ENCODE results near the gene REEP3.
"Not testable (repeated sequence)": the region's sequence is repeated elsewhere in the genome, so short reads cannot be mapped to it uniquely, and the experiment has no call there.

The REEP3 gene

GRCh38 chr10:63553031-63553430 lies 31.8 kb downstream of the REEP3 start:
- DNase-seq, result no peak

DNA sequence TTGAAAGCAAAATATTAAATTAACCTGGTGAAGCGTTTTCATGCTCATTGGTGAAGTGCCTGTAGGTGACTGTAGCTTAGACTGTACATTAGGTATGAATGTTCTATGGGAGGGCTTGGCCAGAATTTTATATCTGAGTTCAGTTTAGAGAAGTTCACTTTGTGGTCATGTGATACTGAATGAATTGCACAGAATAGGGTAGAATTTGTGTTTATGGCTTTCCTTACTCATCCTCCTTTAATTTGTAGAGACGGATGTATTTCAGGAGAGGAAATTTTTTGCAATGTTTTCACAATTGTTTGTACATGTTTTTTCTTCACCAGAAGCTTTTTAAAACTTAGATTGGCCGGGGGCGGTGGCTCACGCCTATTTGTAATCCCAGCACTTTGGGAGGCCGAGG lies 32.3 kb downstream of the REEP3 start:
- peak in 1 of 2 donors; percentile 41 for DNase-seq

DNA sequence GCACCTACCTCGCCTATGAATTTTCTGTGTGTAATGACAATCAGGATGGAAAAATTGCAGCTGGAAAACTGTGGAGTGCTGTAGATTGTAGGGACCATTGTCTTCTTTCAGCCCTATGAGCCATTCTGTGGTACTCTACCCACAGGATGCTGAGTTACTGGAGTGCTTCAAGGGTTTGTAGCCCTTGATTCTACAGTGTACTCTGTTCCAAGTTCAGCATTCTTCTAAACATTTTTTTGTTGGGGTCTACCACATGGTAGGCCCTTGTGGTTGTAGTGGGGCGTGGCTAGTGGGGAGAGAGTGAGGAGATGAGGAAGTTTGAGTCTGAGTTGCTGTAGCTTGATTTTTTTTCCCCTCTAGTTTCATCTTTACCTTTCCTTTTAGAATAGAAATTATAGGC lies 33.5 kb downstream of the REEP3 start:
- DNase-seq, result peak in 1 of 2 donors; percentile 8

DNA sequence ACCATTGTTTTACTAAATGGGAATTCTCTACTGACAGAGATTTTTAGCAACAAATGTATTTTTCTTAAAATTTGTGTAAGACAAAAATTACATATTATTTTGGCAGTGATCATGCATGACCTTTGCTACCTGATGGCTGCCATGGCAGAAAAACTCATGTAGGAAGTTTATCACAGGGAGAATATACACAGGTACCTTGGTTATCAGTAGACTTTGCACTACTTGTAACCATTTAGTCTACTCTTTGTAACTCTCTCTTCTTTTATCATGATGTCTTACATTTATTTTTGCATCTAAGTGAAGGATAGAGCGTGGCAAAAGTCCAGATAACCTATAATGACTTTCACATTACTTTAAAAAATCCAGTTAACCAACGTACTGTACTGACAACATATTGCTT lies 34.1 kb downstream of the REEP3 start:
- DNase-seq, result no peak

DNA sequence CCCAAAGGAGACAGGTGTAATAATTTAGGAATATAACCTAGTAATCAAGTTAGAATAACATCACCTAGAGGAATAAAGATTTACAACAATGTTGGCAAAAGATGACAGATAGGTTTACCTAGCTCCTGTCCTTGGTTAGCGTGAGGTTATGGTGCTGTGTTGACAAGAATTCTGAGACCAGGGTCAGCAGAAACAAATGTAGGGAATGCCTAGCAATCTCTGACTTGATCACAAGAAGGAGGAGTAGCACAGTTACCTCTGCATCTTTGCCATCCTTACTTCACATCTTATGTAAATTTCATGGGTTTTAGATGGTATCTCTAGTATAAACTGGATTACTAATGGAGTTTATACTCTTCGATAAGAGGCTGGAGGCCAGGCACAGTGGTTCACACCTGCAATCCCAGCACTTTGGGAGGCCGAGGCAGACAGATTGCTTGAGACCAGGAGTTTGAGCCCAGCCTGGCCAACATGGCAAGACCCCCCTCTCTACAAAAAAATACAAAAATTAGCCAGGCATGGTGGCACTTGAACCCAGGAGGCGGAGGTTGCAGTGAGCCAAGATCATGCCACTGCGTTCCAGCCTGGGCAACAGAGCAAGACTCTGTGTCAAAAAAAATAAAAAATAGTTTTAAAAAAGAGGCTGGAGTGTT lies 37.1 kb downstream of the REEP3 start:
- DNase-seq, result no peak

DNA sequence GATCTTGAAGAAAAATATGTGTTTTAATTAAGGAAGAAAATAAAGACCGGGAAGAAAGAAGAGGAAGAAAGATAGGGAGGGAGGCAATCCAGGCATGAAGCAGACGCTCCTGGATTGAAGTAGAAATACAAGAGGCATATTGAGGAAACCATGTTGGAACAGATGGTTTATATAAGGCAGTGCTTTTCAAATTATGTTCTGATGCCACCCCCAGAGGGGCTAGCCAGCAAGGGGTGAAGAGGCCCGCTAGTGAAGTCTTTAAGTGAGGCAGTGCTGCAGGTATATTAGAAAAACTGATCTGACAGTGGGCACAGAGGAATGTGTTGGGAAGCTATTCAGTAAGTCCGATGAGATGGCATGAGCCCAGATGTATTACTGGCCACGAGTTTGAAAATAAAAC lies 40.1 kb downstream of the REEP3 start:
- DNase-seq, result no peak

- no peak for DNase-seq
Measured at GRCh38 chr10:63562391-63562790, 41.2 kb downstream of the REEP3 start.

DNA sequence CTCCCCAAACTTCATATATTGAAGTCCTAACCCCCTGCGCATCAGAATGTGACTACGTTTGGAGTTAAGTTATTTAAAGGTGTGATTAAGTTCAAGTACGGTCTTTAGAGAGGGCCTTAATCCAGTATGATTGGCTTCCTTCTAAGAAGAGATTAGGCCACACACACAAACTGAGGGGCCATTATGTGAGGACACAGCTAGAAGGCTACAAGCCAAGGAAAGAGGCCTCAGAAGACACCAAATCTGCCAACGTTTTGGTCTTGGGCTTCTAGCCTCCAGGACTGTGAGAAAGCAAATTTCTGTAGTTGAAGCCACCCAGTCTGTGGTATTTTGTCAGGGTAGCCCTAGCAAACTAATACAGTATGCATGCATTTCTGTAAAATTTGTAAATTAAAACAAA lies 41.7 kb downstream of the REEP3 start:
- DNase-seq, result no peak

- no peak for DNase-seq
Measured at GRCh38 chr10:63563623-63564022, 42.4 kb downstream of the REEP3 start.

DNA sequence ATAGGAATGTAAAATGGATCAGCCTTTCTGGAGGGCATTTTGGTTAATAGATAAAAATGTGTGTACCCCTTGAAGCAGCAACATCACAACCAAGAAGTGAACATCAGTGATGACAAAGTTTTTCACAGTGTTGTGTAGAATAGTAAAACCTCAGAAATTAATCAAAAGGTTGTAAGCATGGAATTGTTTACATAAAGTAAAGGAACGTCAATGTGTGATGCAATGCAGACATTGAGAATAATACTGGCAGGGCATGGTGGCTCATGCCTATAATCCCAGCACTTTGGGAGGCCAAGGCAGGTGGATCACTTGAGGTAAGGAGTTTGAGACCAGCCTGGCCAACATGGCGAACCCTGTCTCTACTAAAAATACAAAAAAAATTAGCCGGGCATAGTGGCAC lies 43.5 kb downstream of the REEP3 start:
- not testable (repeated sequence) for DNase-seq

GRCh38 chr10:63573068-63573697 lies 52.0 kb downstream of the REEP3 start:
- peak; percentile 24 to 70 for DNase-seq

- peak; percentile 25 to 71 for DNase-seq
Measured at GRCh38 chr10:63574011-63574410, 52.8 kb downstream of the REEP3 start.

DNA sequence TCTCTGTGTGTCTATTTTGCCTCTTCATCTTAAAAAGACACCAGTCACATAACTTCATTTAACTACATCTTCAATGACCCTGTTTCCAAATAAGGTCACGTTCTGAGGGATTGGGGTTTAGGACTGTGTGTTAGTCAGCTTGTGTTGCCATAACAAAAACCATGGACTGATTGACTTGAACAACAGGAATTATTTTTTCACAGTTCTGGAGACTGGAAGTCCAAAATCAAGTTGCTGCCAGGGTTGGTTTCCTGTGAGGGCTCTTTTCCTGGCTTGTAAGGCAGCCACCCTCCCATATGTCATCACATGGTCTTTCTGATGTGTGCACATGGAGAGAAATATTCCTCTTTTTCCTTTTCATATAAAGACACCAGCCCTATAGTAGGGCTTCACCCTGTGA lies 55.3 kb downstream of the REEP3 start:
- DNase-seq, result no peak

- DNase-seq, result no peak
Measured at GRCh38 chr10:63578501-63578900, 57.3 kb downstream of the REEP3 start.

DNA sequence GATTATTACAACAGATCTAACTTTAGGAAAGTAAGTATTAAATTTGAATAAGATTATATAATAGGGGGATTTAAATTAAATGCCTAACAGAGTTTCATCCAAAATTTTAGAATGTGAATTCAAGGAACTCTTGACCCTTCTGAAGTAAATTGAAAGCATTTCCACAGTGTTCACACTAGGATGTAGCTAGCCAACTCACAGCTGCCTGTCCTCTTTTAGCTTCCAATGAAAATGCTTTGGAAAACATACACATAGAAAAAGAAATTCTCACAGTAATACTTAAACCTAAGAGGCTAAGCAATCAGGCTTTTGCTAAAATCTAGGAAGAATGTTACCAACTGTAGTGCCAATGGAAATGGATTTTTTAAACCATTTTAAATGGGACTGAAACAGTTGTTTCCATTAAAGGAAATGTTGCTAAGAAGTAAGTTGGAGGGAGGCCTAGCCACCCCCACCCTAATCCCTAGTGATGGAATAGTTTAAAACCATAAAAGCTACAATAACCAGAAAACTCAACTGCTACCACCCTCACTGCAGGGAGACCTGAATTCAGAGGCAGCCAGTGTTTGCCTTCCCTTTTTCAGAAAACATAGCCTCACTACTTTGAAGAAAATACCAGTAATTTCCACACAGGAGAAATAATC lies 58.3 kb downstream of the REEP3 start:
- DNase-seq, result no peak

DNA sequence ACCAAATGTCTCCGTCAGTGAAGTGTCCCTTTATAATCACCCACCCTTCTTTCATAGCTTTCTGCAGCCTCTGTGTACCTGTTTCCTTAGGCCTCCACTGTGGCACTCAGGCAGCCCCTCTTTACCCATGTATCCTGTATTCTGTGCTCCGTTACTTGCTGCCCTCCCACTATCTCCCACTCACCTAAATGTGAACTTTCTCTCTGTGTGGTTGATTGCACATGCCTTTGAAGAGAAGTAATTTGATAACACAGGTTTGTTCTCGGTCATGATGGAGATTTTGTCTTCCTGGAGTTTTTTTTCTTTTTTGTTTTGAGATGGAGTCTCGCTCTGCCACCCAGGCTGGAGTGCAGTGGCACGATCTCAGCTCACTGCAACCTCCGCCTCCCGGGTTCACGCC lies 61.5 kb downstream of the REEP3 start:
- no peak for DNase-seq

DNA sequence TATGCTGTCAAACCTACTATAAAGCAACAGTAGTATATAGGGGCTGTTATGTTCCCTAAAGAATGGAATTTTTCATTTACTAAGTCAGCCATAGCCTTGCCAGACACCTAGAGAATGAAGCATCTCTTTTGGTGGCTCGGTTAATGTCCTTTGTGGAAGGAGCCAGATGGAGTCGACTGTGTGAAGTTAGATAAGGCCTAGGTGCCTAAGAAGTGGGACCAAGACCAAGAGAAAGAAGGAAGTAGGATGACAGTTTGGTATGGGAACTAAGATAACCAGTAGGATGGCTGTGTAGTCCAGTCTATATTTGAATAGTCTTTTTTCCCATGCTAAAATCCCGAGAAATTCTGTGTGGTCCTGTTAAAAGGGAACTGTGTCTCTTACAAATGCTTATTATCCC lies 62.2 kb downstream of the REEP3 start:
- DNase-seq, result no peak

- no peak for DNase-seq
Measured at GRCh38 chr10:63583909-63584724, 62.9 kb downstream of the REEP3 start.

- DNase-seq, result no peak
Measured at GRCh38 chr10:63584725-63585035, 63.5 kb downstream of the REEP3 start.

- DNase-seq, result no peak
Measured at GRCh38 chr10:63585041-63585440, 63.8 kb downstream of the REEP3 start.

DNA sequence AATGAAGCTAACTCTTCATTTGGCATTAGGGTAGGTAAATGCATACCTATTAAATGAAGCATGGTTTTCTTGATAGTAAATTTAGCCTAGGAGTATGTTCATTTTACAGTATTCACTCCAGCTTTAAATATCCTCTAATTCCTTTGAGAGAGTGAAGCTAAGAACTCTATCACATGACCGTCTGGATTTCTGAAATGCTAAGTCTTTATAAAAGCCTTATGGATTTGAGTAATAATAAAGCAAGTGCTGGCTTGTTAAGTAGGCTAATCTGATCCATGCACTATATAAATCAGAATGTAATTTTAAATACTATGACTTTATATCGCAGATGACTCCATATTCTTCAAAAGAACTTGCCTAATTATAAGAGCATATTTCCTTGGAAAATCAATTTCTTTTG lies 64.8 kb downstream of the REEP3 start:
- no peak for DNase-seq

- DNase-seq, result no peak
Measured at GRCh38 chr10:63587191-63587590, 66.0 kb downstream of the REEP3 start.

GRCh38 chr10:63588436-63589167 lies 67.4 kb downstream of the REEP3 start:
- DNase-seq, result no peak

Data from inflammatory macrophage (primary cell).